ENCODE results near the gene HSH2D. TPM values are rescaled to one million over a fixed set of nuclear protein-coding genes. Genes with fewer than 3 reads are reported as not detected.

HSH2D gene
- total and polyA plus RNA-seq, 9 of the 15 experiments (the other 6 are each of a cell fraction or from before 2014, with no cell fraction given), result 0.03 to 1.1 (median 0.35) TPM; not detected in 1

- Histone ChIP-seq H3K4me1 (replicated peaks in 1 of 2; ENCODE audit: control insufficient read depth in 2 of 2, insufficient read depth in 2 of 2, low read length in 2 of 2) (peaks cover 0 to 16% of the 10 kb centered on the region in 2 experiments; a peak in 3 of 5 replicates), H3K9ac (ENCODE audit: insufficient read depth in 1 of 2, low read depth in 2 of 2, low read length in 2 of 2) (peak within 1 kb of the TSS; percentile 87 to 97), H3K9me3 (replicated peaks; ENCODE audit: control insufficient read depth, insufficient read depth, low read depth, low read length) (no peaks in the 10 kb centered on the region), H3K27me3 (ENCODE audit: control insufficient read depth in 2 of 2, insufficient read depth in 2 of 2, low read length in 2 of 2) (no peaks in the 10 kb centered on the region; a peak in 1 of 5 replicates), H3K27ac (ENCODE audit: extremely low read depth, low read depth, low read length) (peak within 1 kb of the TSS; percentile 75), H3K79me2 (ENCODE audit: control insufficient read depth, insufficient read depth, low read length) (peaks cover 17% of the 10 kb centered on the region), H4K20me1 (replicated peaks; ENCODE audit: control insufficient read depth, insufficient read depth, low read length) (no peaks in the 10 kb centered on the region; the same call in 1 of the 2 replicates), H3K9me1 (ENCODE audit: control insufficient read depth, insufficient read depth, low read length) (peaks cover 3% of the 10 kb centered on the region), H3K4me3 (peak within 1 kb of the TSS; percentile 92), H3K36me3 (ENCODE audit: control insufficient read depth, insufficient read depth, low read length) (peaks cover 25% of the 10 kb centered on the region; the same call in 2 of the 3 replicates), H3K4me2 (ENCODE audit: insufficient read depth, low read length) (peak within 1 kb of the TSS; percentile 84), H2AFZ (ENCODE audit: low read depth, low read length) (peak within 1 kb of the TSS; percentile 84)
- peak; percentile 100 for FAIRE-seq
- under 1% methylated on average over 36 of the region's 39 CpGs for WGBS (ENCODE audit: insufficient coverage, low coverage, missing lambda C conversion rate)
- intact Hi-C loops (cut with micrococcal nuclease) (loop anchor here (10.0 kb wide), 1 partner anchor 340 kb away; no protein-coding TSS in a partner anchor), in situ Hi-C loops (cut with MboI) (no loop called here)
- peak; percentile 98 for ATAC-seq
- peak; percentile 99 to 100 (median 99) for DNase-seq (ENCODE audit: extremely low read depth in 1 of 4, low spot score in 3 of 4)
- BruUV-seq (replicated peaks), result no TSS peak
- ChIA-PET CTCF (ENCODE audit: low intra/inter-chr PET ratio) (interaction anchor here (0.6 to 1.7 kb wide), 4 partner anchors 119 to 556 kb away, joined by 3 to 5 read pairs (median 4); no protein-coding TSS in a partner anchor), POLR2A (interaction anchor here (0.6 to 2.9 kb wide), 9 partner anchors 10 to 757 kb away, joined by 3 to 15 read pairs (median 3); partner anchors contain the start of genes AP1M1 and RAB8A)
- TF ChIP-seq HMG20B (CRISPR knock-in tag; IDR thresholded peaks at IDR 0.05) (no peak), POLR2A (conservative IDR thresholded peaks at IDR 0.05) (peak; percentile 86), HINFP (tag; conservative IDR thresholded peaks at IDR 0.05; ENCODE audit: low read depth) (no peak), CCAR2 (IDR thresholded peaks at IDR 0.05; ENCODE audit: low read depth, low read length) (no peak), ZC3H8 (IDR thresholded peaks at IDR 0.05) (no peak), E2F6 (IDR thresholded peaks at IDR 0.05; ENCODE audit: borderline replicate concordance in 1 of 2, extremely low read depth in 1 of 2, insufficient read depth in 1 of 2, insufficient read length in 1 of 2, low read depth in 1 of 2, low read length in 1 of 2, poor library complexity in 1 of 2, severe bottlenecking in 1 of 2) (no peak), ELF1 (tag; IDR thresholded peaks at IDR 0.05) (peak; percentile 99), UBTF (IDR thresholded peaks at IDR 0.05; ENCODE audit: borderline replicate concordance in 1 of 2, low read depth in 2 of 2, low read length in 2 of 2) (no peak), ZNF57 (CRISPR knock-in tag; IDR thresholded peaks at IDR 0.05) (no peak), SP2 (IDR thresholded peaks at IDR 0.05; ENCODE audit: extremely low read depth, low read depth, low read length, poor library complexity, severe bottlenecking) (peak; percentile 60), ZBTB17 (CRISPR knock-in tag; IDR thresholded peaks at IDR 0.05) (no peak), SMAD3 (CRISPR knock-in tag; conservative IDR thresholded peaks at IDR 0.05) (no peak), TBL1XR1 (IDR thresholded peaks at IDR 0.05; ENCODE audit: low read length in 2 of 2) (no peak), XRCC3 (IDR thresholded peaks at IDR 0.05) (no peak), CREBBP (IDR thresholded peaks at IDR 0.05; ENCODE audit: low read depth, low read length) (no peak)
Observed at GRCh38 chr19:16185123-16185767, 41.8 kb downstream of the HSH2D start, which contains the start of gene FAM32A. FAM32A (plus strand) TSS chr19:16185410; CDS start chr19:16185443, 33 bp downstream.

Data from K562 (cell line).